NCI-H1105 treated with DMSO at 0.1 percent for 48 hours (cell line): ENCODE measurements around the gene MYH10.
"Not testable (repeated sequence)": the region's sequence is repeated elsewhere in the genome, so short reads cannot be mapped to it uniquely, and the experiment has no call there.

Experiments used
- DNase-seq: peaks from one replicate; lab custom pipeline; 2025; lab: John Stamatoyannopoulos, UW

The MYH10 gene

DNA sequence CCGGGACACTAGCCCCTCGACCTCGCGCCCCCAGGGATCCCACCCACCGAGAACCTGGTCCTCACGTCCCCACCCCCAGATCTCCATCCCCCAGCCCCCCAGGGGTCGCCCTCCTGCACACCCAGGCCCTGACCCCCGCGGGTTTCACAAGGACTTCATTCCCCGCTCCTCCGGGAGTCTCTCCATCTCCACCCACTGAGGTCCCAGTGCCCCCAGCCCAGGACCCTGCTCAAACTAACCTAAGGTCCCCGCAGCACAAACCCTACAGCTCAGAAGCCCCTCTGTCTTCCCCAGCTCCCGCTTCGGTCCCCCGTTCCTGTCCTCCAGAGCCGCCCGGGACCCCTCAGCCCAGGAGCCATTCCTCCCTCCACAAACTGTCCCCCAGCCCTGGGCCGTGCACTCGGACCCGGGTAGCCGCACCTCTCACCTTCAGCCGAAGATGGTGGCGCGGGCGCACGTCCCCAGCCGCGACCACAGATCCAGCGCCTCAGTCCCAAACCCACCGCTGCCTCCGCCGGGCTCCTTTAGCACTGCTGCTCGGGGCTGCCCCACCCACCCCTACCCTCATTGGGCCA, at the start of gene MYH10:
TSS of gene MYH10 (minus strand) at position 499 of the 575 bp plus-strand sequence. CDS start 7,479 bp downstream, outside the sequence.
- DNase-seq, result no peak

- DNase-seq, result no peak
These were observed 48.6 kb upstream of the MYH10 start for GRCh38 chr17:8679126-8679525.

DNA sequence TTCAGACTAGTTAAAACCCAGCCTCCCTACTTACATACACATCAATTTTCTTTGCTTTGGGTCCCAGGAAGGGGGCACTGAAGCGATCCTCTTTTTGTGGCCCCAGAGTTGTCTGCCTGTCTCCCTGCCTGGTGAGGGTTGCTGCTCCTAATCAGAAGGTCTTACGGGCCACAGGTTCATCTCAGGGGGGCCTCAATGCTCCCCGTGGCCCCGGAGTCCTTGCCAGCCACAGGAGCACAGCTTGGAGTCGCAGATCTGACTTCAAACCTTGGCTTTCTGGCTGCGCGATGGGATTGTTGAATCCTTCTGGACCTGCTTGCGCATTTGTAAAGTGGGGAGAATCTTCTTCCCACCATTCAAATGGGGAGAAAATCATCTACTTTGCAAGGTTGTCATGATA, 44.8 kb upstream of the MYH10 start:
- DNase-seq, result no peak

GRCh38 chr17:8674344-8675305, 44.1 kb upstream of the MYH10 start:
- DNase-seq, result no peak

- DNase-seq, result no peak
These were observed 43.1 kb upstream of the MYH10 start for GRCh38 chr17:8673612-8674011.

- no peak for DNase-seq
These were observed 41.8 kb upstream of the MYH10 start for GRCh38 chr17:8672326-8672725.

DNA sequence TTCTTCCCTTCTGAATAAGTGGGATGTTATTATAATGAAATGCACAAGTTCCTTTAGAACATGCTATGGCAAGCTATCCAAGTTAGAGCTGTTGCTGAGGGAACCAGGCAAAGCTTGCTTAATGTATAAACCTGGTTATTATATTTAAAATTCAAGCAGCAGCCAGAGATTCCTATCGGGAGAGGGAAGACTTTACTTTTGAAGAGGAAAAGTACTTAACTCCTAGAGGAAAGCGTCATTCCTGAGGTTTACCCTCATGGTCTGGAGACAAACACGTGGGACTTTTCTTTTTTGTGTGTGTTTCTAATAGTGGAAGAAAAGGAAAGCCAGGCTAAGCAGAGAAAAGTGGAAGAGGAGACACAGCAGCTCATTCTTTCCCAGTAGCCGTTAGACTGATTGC, 39.9 kb upstream of the MYH10 start:
- DNase-seq, result no peak

DNA sequence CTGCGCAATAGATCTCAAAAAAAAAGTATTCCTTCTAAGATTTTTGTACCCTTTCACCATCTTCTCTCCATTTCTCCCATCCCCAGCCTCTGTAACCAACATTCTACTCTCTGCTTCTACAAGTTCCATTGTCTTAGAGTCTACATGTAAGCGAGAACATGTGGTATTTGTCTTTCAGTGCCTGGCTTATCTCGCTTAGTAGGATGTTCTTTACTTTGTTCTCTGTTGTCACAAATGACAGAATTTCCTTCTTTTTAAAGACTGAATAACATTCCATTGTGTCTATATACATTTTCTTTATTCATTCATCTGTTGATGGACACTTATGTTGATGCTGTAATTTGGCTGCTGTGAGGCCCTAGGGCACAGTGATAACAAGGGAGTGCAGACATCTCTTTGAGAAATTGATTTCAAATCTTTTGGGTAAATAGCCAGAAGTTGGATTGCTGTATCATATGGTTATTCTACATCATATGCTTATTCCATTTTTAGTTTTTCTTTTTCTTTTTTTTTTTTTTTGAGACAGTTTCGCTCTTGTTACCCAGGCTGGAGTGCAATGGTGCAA, 37.7 kb upstream of the MYH10 start:
- no peak for DNase-seq

GRCh38 chr17:8667421-8667820, 36.9 kb upstream of the MYH10 start:
- DNase-seq, result no peak

GRCh38 chr17:8665684-8666083, 35.2 kb upstream of the MYH10 start:
- no peak for DNase-seq

GRCh38 chr17:8664456-8665126, 34.1 kb upstream of the MYH10 start:
- DNase-seq, result no peak

GRCh38 chr17:8662973-8663372, 32.4 kb upstream of the MYH10 start:
- DNase-seq, result no peak

DNA sequence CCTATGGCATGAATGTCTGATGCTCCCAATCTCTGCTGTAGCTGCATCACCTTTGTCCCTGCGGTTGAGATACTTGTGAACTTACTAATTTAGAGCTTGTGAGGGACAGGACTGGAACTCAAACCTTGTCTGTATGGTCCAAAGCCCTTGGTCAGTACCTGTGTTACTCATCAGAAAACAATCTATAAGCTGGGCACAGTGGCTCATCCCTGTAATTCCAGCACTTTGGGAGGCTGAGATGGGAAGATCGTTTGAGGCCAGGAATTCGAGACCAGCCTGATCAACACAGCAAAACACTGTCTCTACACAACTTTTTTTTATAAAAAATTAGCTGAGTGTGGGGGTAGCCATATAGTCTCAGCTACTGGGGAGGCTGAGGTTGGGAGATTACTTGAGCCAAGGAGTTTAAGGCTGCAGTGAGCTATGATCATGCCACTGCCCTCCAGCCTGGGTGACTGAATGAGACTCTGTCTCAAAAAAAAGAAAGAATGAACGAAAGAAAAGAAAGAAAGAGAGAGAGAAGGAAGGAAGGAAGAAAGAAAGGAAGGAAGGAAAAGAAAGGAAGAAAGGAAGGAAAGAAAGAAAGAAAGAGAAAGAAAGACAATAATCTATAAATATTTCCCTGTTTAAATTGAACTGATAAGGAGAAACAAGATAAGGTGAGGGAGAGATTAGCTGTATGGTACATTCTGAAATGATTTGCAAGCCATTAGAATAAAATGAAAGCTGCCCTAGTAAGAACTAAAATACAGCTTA, 31.7 kb upstream of the MYH10 start:
- DNase-seq, result no peak

DNA sequence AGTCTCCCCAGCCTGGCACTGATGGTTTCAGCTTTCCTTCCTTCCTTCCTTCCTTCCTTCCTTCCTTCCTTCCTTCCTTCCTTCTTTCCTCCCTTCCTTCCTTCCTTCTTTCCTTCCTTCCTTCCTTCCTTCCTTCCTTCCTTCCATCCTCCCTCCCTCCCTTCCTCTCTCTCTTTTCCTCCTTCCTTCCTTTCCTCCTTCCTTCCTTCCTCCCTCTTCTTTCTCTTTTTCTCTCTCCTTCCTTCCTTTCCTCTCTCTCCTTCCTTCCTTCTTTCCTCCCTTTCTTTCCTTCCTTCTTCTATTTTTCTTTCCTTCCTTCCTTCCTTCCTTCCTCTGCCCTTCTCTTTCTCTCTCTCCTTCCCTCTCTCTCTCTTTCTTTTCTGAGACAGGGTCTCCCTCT, 30.2 kb upstream of the MYH10 start:
- DNase-seq, result not testable (repeated sequence)

DNA sequence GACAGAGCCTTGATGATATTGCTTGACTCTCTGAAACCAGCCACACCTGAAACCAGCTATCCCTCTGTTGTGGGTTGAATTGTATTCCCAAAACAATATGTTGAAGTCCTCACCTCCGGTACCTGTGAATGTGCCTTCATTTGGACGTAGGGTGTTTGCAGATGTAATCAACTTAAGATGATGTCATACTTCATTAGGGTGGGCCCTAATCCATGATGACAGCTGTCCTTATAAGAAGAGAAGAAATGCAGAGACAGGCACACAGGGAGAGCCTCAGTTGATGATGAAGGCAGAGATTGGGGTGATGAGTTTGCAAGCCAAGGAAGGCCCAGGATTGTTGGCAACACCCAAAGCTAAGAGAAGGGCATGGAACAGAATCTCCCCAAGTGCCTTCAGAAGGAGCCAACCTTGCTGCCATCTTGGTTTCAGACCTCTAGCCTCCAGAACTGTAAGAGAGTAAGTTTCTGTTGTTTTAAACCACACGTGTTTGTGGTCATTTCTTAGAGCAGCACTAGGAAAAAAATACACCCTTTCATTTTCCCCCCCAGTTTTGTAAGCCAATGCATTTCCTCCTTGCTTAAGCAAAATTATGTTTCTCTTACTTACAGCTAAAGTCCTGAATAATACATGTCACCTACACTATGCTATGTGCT, 29.4 kb upstream of the MYH10 start:
- no peak for DNase-seq

DNA sequence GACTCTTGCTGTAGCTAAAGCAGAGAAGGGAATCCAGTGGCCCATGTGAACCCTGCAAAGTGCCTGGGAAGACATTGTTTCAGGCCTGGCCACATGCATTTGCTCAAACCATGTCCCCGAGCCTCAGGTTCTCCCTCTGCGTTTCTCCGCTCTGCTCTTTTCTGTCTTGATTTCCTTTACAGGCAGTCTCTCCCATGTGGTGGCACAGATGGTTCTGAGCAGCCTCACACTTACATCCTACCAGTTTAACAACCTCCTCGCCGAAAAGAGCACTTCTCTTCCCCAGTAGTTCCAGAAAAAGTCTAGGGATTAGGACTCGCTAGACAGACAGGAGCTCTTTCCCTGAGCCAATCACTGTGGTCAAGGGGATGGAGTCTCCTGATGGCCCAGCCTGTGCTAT, 28.3 kb upstream of the MYH10 start:
- DNase-seq, result no peak

DNA sequence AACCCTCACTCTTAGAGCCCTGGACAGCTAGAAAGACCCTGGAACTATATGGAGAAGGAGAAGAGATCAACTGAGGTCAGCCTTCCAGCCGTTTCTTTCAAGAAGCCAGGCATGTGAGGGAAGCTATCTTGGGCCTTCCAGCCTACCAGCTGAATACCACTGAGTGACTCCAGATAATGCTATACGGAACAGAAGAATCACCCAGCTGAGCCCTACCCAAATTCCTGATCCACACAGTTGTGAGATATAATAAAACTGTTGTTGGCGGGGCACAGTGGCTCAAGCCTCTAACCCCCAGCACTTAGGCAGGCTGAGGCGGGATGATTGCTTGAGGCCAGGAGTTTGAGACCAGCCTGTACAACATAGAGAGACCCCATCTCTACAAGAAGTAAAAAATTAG, 26.2 kb upstream of the MYH10 start:
- no peak for DNase-seq

DNA sequence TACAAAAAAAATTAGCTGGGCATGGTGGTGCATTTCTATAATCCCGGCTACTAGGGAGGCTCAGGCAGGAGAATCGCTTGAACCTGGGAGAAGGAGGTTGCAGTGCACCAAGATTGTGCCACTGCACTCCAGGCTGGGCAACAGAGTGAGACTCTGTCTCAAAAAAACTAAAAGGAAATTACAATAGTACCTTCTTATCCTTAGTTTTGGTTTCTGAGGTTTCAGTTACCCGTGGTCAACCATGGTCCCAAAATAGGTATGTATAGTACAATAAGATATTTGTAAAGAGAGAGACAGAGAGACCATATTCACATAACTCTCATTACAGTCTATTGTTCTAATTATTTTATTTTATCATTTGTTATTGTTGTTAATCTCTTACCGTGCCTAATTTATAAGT, 24.3 kb upstream of the MYH10 start:
- DNase-seq, result no peak

DNA sequence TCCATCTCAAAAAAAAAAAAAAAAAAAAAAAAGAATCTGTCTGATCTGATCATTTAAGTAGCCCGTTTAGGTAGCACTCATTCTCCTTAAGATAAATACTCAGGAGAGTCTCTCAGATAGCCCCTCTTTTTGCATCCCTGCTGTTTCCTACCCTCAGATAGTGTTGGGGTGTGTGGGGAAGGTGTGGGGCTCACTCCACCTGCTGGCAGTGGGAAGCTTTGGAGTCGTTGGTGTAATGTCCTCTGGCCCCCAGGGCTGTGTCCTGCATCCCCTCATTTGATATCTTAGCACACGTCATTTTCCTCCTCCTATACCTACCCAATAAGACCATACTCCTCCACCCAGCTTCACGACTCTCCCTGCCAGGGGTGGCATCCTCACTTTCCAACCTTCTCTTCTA, 20.5 kb upstream of the MYH10 start:
- no peak for DNase-seq

DNA sequence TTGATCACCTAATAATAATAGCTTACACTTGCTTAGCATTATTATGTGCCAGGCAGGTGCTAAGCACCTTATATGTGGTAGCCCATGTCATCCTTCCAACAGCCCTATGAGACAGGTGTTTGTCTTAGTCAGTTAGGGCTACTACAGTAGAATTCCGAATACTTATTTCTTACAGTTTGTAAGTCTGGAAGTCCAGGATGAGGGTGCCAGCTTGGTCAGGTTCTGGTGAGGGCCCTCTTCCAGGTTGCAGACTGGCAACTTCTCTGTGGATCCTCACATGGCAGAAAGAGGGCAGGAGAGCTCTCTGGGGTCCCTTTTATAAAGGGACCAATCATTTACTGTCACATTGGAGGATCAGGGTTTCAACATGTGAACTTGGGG, 19.6 kb upstream of the MYH10 start:
- no peak for DNase-seq
